ENCODE results near the gene GPA33. TPM values are rescaled to one million over a fixed set of nuclear protein-coding genes. Genes with fewer than 3 reads are reported as not detected.

The GPA33 gene
- total RNA-seq, 1 donor from 2014 or later, result not detected

- no peak for DNase-seq
- TF ChIP-seq CTCF (IDR thresholded peaks at IDR 0.05; ENCODE audit: partially characterized antibody, unreplicated experiment), result no peak
- Mint-ChIP-seq H3K4me1 (ENCODE audit: low read depth, unreplicated experiment) (peaks cover 4% of the 10 kb centered on the region), H3K27ac (ENCODE audit: unreplicated experiment) (no peak overlapping the region), H3K27me3 (ENCODE audit: unreplicated experiment) (peaks cover 19% of the 10 kb centered on the region), H3K9me3 (ENCODE audit: unreplicated experiment) (peaks cover 9% of the 10 kb centered on the region), H3K4me3 (ENCODE audit: unreplicated experiment) (no peak overlapping the region), H3K36me3 (ENCODE audit: unreplicated experiment) (peaks cover 12% of the 10 kb centered on the region)
Observed at GRCh38 chr1:167122568-167122967, 32.4 kb upstream of the GPA33 start.

- Mint-ChIP-seq H3K27me3 (ENCODE audit: unreplicated experiment) (peaks cover 21% of the 10 kb centered on the region), H3K27ac (ENCODE audit: unreplicated experiment) (no peak overlapping the region), H3K9me3 (ENCODE audit: unreplicated experiment) (peaks cover 9% of the 10 kb centered on the region), H3K4me3 (ENCODE audit: unreplicated experiment) (no peak overlapping the region), H3K4me1 (ENCODE audit: low read depth, unreplicated experiment) (peaks cover 4% of the 10 kb centered on the region), H3K36me3 (ENCODE audit: unreplicated experiment) (peaks cover 11% of the 10 kb centered on the region)
- no peak for DNase-seq
- TF ChIP-seq CTCF (IDR thresholded peaks at IDR 0.05; ENCODE audit: partially characterized antibody, unreplicated experiment), result no peak
Observed at GRCh38 chr1:167122121-167122480, 31.9 kb upstream of the GPA33 start.

- Mint-ChIP-seq H3K9me3 (ENCODE audit: unreplicated experiment) (peaks cover 9% of the 10 kb centered on the region), H3K4me3 (ENCODE audit: unreplicated experiment) (peak overlapping the region; percentile 83), H3K27me3 (ENCODE audit: unreplicated experiment) (peaks cover 21% of the 10 kb centered on the region), H3K4me1 (ENCODE audit: low read depth, unreplicated experiment) (peaks cover 4% of the 10 kb centered on the region), H3K36me3 (ENCODE audit: unreplicated experiment) (peaks cover 8% of the 10 kb centered on the region), H3K27ac (ENCODE audit: unreplicated experiment) (no peak overlapping the region)
- DNase-seq, result peak; percentile 36
- TF ChIP-seq CTCF (IDR thresholded peaks at IDR 0.05; ENCODE audit: partially characterized antibody, unreplicated experiment), result no peak
Observed at GRCh38 chr1:167121375-167122120, 31.4 kb upstream of the GPA33 start.

GRCh38 chr1:167120899-167121298 lies 30.7 kb upstream of the GPA33 start:
- DNase-seq, result no peak
- peak overlapping the region; percentile 83 for H3K4me3 Mint-ChIP-seq (ENCODE audit: unreplicated experiment)
- H3K9me3 Mint-ChIP-seq (ENCODE audit: unreplicated experiment), result peaks cover 9% of the 10 kb centered on the region
- TF ChIP-seq CTCF (IDR thresholded peaks at IDR 0.05; ENCODE audit: partially characterized antibody, unreplicated experiment), result no peak
- peaks cover 4% of the 10 kb centered on the region for H3K4me1 Mint-ChIP-seq (ENCODE audit: low read depth, unreplicated experiment)
- H3K27me3 Mint-ChIP-seq (ENCODE audit: unreplicated experiment), result peaks cover 20% of the 10 kb centered on the region
- peaks cover 5% of the 10 kb centered on the region for H3K36me3 Mint-ChIP-seq (ENCODE audit: unreplicated experiment)
- H3K27ac Mint-ChIP-seq (ENCODE audit: unreplicated experiment), result no peak overlapping the region

- Mint-ChIP-seq H3K27ac (ENCODE audit: unreplicated experiment) (no peak overlapping the region), H3K4me1 (ENCODE audit: low read depth, unreplicated experiment) (peaks cover 4% of the 10 kb centered on the region), H3K4me3 (ENCODE audit: unreplicated experiment) (no peak overlapping the region), H3K36me3 (ENCODE audit: unreplicated experiment) (no peaks in the 10 kb centered on the region), H3K27me3 (ENCODE audit: unreplicated experiment) (peaks cover 14% of the 10 kb centered on the region), H3K9me3 (ENCODE audit: unreplicated experiment) (peaks cover 5% of the 10 kb centered on the region)
- no peak for TF ChIP-seq CTCF (IDR thresholded peaks at IDR 0.05; ENCODE audit: partially characterized antibody, unreplicated experiment)
- no peak for DNase-seq
Observed at GRCh38 chr1:167119696-167120095, 29.5 kb upstream of the GPA33 start.
